Ishikawa (cell line): ENCODE data around the gene TMEM181.

Experiments used
- CEBPB ChIP-seq: IDR thresholded peaks from 2 replicates; pipeline ENCODE4 v1.6.1; 2012
- CREB1 ChIP-seq: IDR thresholded peaks from 2 replicates; pipeline ENCODE4 v1.6.1; 2012; ENCODE audit warnings: low read depth
- EGR1 ChIP-seq: IDR thresholded peaks from 2 replicates; pipeline ENCODE4 v1.6.1; 2012
- EP300 ChIP-seq: IDR thresholded peaks from 2 replicates; pipeline ENCODE4 v1.6.1; 2012; ENCODE audit warnings: borderline replicate concordance
- FOXM1 ChIP-seq: IDR thresholded peaks from 2 replicates; pipeline ENCODE4 v1.6.1; 2012; ENCODE audit warnings: low read depth, borderline replicate concordance
- NFIC ChIP-seq: IDR thresholded peaks from 2 replicates; pipeline ENCODE4 v1.6.1; 2012
- RAD21 ChIP-seq: IDR thresholded peaks from 2 replicates; pipeline ENCODE4 v1.6.1; 2012; ENCODE audit warnings: low read depth
- TAF1 ChIP-seq: IDR thresholded peaks from 2 replicates; pipeline ENCODE4 v1.6.1; 2012; ENCODE audit warnings: low read depth, mild to moderate bottlenecking
- TCF12 ChIP-seq: IDR thresholded peaks from 2 replicates; pipeline ENCODE4 v1.6.1; 2012; ENCODE audit warnings: low read depth
- TEAD4 ChIP-seq: IDR thresholded peaks from 2 replicates; pipeline ENCODE4 v1.6.1; 2012
- YY1 ChIP-seq: IDR thresholded peaks from 2 replicates; pipeline ENCODE4 v1.6.1; 2012; ENCODE audit warnings: low read depth
- ZBTB7A ChIP-seq: IDR thresholded peaks from 2 replicates; pipeline ENCODE4 v1.6.1; 2012; ENCODE audit warnings: low read depth
- TF ChIP-seq, protein P1 (sequence below): IDR thresholded peaks from 2 replicates; pipeline ENCODE4 v1.6.1; 2012; ENCODE audit warnings: low read depth, mild to moderate bottlenecking
- TF ChIP-seq, protein P2 (sequence below): IDR thresholded peaks from 2 replicates; pipeline ENCODE4 v1.6.1; 2012
- TF ChIP-seq, protein P3 (sequence below): IDR thresholded peaks from 2 replicates; pipeline ENCODE4 v1.6.1; 2012

The TMEM181 gene

DNA sequence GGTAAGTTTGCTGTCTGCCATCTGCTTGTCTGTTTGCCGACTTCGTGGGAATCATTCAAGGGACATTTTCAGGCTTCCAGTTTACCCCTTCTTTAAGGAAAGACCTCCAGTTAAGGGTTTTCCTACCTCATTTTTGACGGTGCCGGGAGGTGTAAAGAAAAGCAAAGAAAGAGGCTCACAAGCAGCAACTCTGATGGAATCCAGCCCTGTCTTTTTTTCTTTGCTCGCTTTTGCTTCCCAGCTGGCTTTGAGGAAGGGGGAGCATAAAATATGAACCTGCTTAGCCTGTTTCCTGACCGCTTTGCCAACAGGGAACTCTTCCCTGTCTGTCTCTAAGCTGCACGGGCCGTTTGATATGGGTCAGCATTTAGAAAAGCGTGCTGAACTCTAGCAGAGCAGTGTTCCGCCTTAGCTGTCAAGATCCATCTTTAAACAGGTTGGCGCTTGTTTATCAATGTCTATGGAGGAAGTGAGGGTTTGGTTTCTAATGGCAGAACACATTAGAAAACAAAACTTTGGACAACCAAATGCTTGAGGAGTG, 103.8 kb downstream of the TMEM181 start:
- TF ChIP-seq, protein P1, sequence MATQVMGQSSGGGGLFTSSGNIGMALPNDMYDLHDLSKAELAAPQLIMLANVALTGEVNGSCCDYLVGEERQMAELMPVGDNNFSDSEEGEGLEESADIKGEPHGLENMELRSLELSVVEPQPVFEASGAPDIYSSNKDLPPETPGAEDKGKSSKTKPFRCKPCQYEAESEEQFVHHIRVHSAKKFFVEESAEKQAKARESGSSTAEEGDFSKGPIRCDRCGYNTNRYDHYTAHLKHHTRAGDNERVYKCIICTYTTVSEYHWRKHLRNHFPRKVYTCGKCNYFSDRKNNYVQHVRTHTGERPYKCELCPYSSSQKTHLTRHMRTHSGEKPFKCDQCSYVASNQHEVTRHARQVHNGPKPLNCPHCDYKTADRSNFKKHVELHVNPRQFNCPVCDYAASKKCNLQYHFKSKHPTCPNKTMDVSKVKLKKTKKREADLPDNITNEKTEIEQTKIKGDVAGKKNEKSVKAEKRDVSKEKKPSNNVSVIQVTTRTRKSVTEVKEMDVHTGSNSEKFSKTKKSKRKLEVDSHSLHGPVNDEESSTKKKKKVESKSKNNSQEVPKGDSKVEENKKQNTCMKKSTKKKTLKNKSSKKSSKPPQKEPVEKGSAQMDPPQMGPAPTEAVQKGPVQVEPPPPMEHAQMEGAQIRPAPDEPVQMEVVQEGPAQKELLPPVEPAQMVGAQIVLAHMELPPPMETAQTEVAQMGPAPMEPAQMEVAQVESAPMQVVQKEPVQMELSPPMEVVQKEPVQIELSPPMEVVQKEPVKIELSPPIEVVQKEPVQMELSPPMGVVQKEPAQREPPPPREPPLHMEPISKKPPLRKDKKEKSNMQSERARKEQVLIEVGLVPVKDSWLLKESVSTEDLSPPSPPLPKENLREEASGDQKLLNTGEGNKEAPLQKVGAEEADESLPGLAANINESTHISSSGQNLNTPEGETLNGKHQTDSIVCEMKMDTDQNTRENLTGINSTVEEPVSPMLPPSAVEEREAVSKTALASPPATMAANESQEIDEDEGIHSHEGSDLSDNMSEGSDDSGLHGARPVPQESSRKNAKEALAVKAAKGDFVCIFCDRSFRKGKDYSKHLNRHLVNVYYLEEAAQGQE, result no peak
- TF ChIP-seq CEBPB (no peak), EP300 (no peak), TCF12 (no peak), RAD21 (no peak), FOXM1 (no peak), YY1 (no peak), EGR1 (no peak), ZBTB7A (no peak), TAF1 (no peak)
- TF ChIP-seq, protein P2, sequence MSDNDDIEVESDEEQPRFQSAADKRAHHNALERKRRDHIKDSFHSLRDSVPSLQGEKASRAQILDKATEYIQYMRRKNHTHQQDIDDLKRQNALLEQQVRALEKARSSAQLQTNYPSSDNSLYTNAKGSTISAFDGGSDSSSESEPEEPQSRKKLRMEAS, result no peak
- TF ChIP-seq, protein P3, sequence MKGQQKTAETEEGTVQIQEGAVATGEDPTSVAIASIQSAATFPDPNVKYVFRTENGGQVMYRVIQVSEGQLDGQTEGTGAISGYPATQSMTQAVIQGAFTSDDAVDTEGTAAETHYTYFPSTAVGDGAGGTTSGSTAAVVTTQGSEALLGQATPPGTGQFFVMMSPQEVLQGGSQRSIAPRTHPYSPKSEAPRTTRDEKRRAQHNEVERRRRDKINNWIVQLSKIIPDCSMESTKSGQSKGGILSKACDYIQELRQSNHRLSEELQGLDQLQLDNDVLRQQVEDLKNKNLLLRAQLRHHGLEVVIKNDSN, result no peak

DNA sequence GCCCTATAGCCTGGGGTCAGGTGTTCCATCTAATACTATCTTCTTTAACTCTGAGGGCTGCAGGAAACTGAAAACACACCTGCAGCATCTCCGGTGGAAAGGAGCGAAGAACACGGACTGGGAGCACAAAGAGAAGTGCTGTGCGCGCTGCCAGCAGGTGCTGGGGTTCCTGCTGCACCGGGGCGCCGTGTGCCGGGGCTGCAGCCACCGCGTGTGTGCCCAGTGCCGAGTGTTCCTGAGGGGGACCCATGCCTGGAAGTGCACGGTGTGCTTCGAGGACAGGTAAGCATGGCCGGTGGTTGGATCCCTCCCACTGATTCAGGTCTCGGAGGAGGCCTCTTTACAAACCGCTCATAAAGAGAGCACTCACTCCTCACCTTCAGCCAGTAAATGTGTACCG, 105.4 kb downstream of the TMEM181 start:
- TF ChIP-seq FOXM1 (no peak), TEAD4 (no peak), CREB1 (no peak), EP300 (no peak), YY1 (no peak), NFIC (no peak)
- TF ChIP-seq, protein P3, result no peak
- TF ChIP-seq, protein P1, result no peak
- TF ChIP-seq, protein P2, result no peak

DNA sequence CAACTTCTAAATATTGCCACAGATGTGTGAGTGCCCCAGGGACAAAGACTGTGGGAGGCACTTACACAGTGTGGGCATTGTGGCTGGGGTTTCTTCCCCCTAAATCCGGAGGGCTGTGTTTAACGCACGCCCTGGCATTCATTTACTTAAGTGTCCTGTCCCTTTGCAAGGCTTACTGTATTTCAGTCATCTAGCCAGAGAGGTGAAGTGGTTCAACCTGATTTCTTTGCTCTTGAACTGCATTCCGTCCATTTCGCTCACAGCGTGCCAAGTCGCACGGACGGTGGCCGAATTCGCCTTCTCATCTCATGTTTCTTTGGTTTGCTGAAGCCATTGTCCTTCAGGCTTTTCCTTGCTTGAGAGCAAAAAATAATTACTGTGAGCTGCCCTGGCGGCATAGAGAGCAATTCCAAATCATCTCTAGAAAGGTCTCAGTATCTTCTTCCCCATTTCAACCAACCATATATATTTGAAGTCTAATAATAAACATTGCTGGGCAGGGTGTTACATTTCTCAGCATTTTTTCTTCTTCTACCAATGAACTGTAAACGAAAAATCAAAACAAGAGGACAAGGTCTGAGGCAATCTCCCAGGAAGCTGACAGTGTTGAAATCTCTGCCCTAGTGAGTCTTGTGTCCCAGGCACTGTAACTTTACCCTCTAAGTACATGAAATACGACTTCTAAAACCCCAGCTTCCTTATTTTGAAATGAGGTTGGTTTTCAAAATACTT, 106.9 kb downstream of the TMEM181 start:
- peak; percentile 63; the same call in 1 of the 2 replicates for TF ChIP-seq YY1
- peak; percentile 82 for TF ChIP-seq TEAD4
- TF ChIP-seq CREB1, result no peak
- TF ChIP-seq EGR1, result no peak
- TF ChIP-seq, protein P2, result peak; percentile 81; the same call in 1 of the 2 replicates
- TF ChIP-seq, protein P3, result no peak
- peak; percentile 72 for TF ChIP-seq CEBPB
- TF ChIP-seq ZBTB7A, result no peak
- TF ChIP-seq EP300, result no peak
- TF ChIP-seq NFIC, result peak; percentile 68; the same call in 1 of the 2 replicates

DNA sequence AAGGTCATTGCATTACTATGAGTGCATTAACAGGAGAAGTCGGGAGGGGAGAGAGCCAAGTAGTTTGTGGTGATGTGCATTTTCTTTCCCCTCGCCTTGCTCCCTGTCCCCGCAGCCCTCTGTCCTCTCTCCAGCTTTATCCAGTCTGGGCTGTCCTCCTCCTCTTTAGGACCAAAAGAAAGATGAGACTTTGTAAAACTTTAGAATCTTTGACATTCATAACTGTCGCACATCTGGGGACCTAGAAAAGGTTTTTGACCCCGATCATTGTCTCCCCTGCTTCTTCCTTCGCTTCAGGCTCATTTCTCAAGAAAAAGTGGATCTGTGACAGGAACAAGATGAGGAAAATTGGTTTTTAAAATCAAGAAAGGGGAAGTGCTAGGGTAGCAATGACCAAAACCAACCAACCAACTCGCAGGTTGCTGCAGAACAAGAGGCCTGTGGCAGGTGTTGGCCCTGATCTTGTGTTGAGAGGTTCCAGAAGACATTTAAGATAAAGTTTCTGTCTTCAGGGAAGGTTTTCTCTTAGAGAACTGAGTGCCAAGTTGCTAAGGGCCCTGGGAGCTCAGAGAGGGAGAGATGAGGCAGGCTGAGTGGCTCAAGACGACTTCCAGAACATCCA, 107.6 kb downstream of the TMEM181 start:
- TF ChIP-seq, protein P1, result no peak
- TF ChIP-seq EGR1, result no peak
- TF ChIP-seq, protein P3, result no peak
- TF ChIP-seq YY1, result no peak
- no peak for TF ChIP-seq EP300
- TF ChIP-seq TAF1, result no peak
- TF ChIP-seq ZBTB7A, result no peak
- TF ChIP-seq RAD21, result no peak
- no peak for TF ChIP-seq TEAD4
- TF ChIP-seq, protein P2, result no peak
- TF ChIP-seq FOXM1, result no peak
- TF ChIP-seq NFIC, result no peak
